ENCODE measurements around the gene KLLN.

DNA sequence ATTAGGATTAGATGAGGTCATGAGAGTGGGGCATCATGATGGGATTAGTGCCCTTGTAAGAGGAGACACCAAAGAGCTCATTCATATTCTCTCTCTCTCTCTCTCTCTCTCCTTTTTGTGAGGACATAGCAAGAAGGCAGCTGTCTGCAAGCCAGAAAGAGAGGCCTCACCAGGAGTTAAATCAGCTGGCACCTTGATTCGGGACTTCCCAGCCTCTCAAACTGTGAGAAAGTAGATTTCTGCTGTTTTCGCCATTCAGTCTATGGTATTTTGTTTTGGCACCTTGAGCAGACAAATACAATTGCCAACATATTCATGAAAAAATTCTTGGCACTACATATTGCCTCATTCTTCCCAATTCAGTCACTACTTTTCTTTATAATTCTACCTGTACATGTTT, 24.7 kb downstream of the KLLN start:
- TF ChIP-seq, protein P1, sequence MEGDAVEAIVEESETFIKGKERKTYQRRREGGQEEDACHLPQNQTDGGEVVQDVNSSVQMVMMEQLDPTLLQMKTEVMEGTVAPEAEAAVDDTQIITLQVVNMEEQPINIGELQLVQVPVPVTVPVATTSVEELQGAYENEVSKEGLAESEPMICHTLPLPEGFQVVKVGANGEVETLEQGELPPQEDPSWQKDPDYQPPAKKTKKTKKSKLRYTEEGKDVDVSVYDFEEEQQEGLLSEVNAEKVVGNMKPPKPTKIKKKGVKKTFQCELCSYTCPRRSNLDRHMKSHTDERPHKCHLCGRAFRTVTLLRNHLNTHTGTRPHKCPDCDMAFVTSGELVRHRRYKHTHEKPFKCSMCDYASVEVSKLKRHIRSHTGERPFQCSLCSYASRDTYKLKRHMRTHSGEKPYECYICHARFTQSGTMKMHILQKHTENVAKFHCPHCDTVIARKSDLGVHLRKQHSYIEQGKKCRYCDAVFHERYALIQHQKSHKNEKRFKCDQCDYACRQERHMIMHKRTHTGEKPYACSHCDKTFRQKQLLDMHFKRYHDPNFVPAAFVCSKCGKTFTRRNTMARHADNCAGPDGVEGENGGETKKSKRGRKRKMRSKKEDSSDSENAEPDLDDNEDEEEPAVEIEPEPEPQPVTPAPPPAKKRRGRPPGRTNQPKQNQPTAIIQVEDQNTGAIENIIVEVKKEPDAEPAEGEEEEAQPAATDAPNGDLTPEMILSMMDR (IDR thresholded peaks at IDR 0.05), result no peak
- TF ChIP-seq POLR2A (IDR thresholded peaks at IDR 0.05), result no peak
